Right lobe of liver (tissue), 6 donors: ENCODE measurements around the gene SH3D21. TPM values are rescaled to one million over a fixed set of nuclear protein-coding genes. Genes with fewer than 3 reads are reported as not detected.
A peak's percentile ranks its signal among the peaks of the same experiment; 100 is the strongest.

ENCODE experiments used
- ATAC-seq, 4 donors: fragments of 200-7000 bp; cut with Tn5 transposase; one replicate each; pipeline ENCODE4 v1.9.1; 2020; ENCODE audit warnings: mild to moderate bottlenecking in 4 of 4, moderate library complexity in 4 of 4
- DNase-seq, 3 donors: peaks; one replicate each; pipeline ENCODE4 v3.0.0-alpha.2; 2020
- H3K27ac ChIP-seq, 3 donors: fragments of 200-600 bp; one replicate each; pipeline ENCODE4 v1.8.0; 2022
- H3K27me3 ChIP-seq, 2 donors: fragments of 200-600 bp; one replicate each; pipeline ENCODE4 v1.8.0; 2022
- H3K36me3 ChIP-seq, 4 donors: fragments of 200-600 bp; sonication (generic) in 1 of 4; one replicate each; pipeline versions ENCODE4 v1.5.1 to v1.8.0; 2017 to 2022; ENCODE audit warnings: control low read depth in 1 of 4
- H3K4me1 ChIP-seq, 4 donors: fragments of 200-600 bp; sonication (generic) in 1 of 4; one replicate each; pipeline versions ENCODE4 v1.5.1 to v1.8.0; 2017 to 2022; ENCODE audit warnings: control low read depth in 1 of 4
- H3K4me3 ChIP-seq, 3 donors: fragments of 200-600 bp; one replicate each; pipeline ENCODE4 v1.8.0; 2022
- H3K9me3 ChIP-seq, 4 donors: fragments of 200-600 bp; sonication (generic) in 1 of 4; one replicate each; pipeline versions ENCODE4 v1.5.1 to v1.8.0; 2017 to 2022; ENCODE audit warnings: control low read depth in 1 of 4
- CTCF ChIP-seq, 4 donors: fragments of 200-600 bp in 3 of 4; fragments of 450-650 bp in 1 of 4; IDR thresholded peaks; one replicate each; pipeline versions ENCODE4 v1.5.1 to v1.8.0; 2016 to 2022; ENCODE audit warnings: antibody characterized with exemption in 4 of 4, mild to moderate bottlenecking in 2 of 4
- POLR2A ChIP-seq: fragments of 450-650 bp; IDR thresholded peaks from one replicate; pipeline ENCODE4 v1.6.1; 2017; ENCODE audit warnings: antibody characterized with exemption, mild to moderate bottlenecking
- WGBS: methylation state at CpG from one replicate; pipeline ENCODE4 v1.1.6; 2018; ENCODE audit warnings: low coverage, low lambda C conversion rate; ENCODE audit not compliant: insufficient coverage; ENCODE audit errors: missing lambda C conversion rate; 5-methylcytosine and 5-hydroxymethylcytosine counted together
- intact Hi-C, 2 donors: fragments of 100-400 bp; cut with DNase I; formaldehyde crosslinking; loops; one replicate each; pipeline versions ENCODE4 v1.11.2 to v1.14.1; 2022
- total RNA-seq, 6 experiments: library from RNA; depleted of rRNA in 2 of 6; stranded (reverse); fragments of >200 nt in 2 of 6; fragmentation: NEBNext Ultra II Directional in 3 of 6; extraction: Animal tissue kit (Norgen Biotek cat#: 25700) in 3 of 6; gene quantifications; one replicate each; pipeline versions ENCODE4 v1.1.0 to v1.2.4, GENCODE V29; 2016 to 2023
- donor health status: DM: no; HTN: yes; CAD: no.
- donor health status: DM: no; HTN: no; CAD: no.
- donor health status: DM: no; HTN: no; CAD: no.
- donor health status: DM: no; HTN: yes; CAD: no.
- donor health status: DM: no; HTN: yes; CAD: no.

SH3D21 gene
- total RNA-seq, 6 experiments from 2014 or later: 0.50 to 5.1 (median 1.2) TPM

- peak; percentile 15 to 64 (median 46) for ATAC-seq
- Histone ChIP-seq H3K4me3 (no peak overlapping the region), H3K4me1 (peaks cover 0 to 43% (median 17%) of the 10 kb centered on the region in 4 donors), H3K36me3 (no peaks in the 10 kb centered on the region), H3K27ac (peak overlapping the region; percentile 39 to 64 (median 63)), H3K27me3 (no peaks in the 10 kb centered on the region), H3K9me3 (no peaks in the 10 kb centered on the region)
- intact Hi-C loops: no loop called here
- no peak for TF ChIP-seq POLR2A
- no peak for TF ChIP-seq CTCF (IDR thresholded peaks at IDR 0.05)
- no peak for DNase-seq
- 27% methylated on average over 6 of the region's 6 CpGs for WGBS
Observed at GRCh38 chr1:36268981-36269380, 37.2 kb upstream of the SH3D21 start.

GRCh38 chr1:36269408-36269838 is 36.7 kb upstream of the SH3D21 start:
- WGBS: 8% methylated on average over 1 of the region's 2 CpGs
- peak; percentile 77 to 87 (median 84) for DNase-seq
- Histone ChIP-seq H3K4me3 (no peak overlapping the region), H3K36me3 (no peaks in the 10 kb centered on the region), H3K9me3 (no peaks in the 10 kb centered on the region), H3K27me3 (no peaks in the 10 kb centered on the region), H3K4me1 (peaks cover 0 to 43% (median 17%) of the 10 kb centered on the region in 4 donors), H3K27ac (peak overlapping the region in 2 of 3 donors; percentile 63 to 64)
- peak; percentile 90 to 92 (median 91) for ATAC-seq
- no peak for TF ChIP-seq CTCF (IDR thresholded peaks at IDR 0.05)
- intact Hi-C loops: no loop called here

GRCh38 chr1:36273024-36273423 is 33.1 kb upstream of the SH3D21 start:
- no peaks in the 10 kb centered on the region for H3K9me3 ChIP-seq
- H3K4me3 ChIP-seq: no peak overlapping the region
- ATAC-seq: no peak
- intact Hi-C loops: no loop called here
- no peak for DNase-seq
- H3K27ac ChIP-seq: no peak overlapping the region
- WGBS: 74% methylated on average over 5 of the region's 5 CpGs
- H3K27me3 ChIP-seq: no peaks in the 10 kb centered on the region
- TF ChIP-seq POLR2A: no peak
- no peak for TF ChIP-seq CTCF (IDR thresholded peaks at IDR 0.05)
- H3K36me3 ChIP-seq: no peaks in the 10 kb centered on the region
- peaks cover 0 to 36% (median 8%) of the 10 kb centered on the region in 4 donors for H3K4me1 ChIP-seq

GRCh38 chr1:36274201-36274600 is 32.0 kb upstream of the SH3D21 start:
- TF ChIP-seq POLR2A (no peak), CTCF (IDR thresholded peaks at IDR 0.05) (no peak)
- 75% methylated on average over 1 of the region's 1 CpG for WGBS
- intact Hi-C loops: no loop called here
- DNase-seq: no peak
- Histone ChIP-seq H3K36me3 (no peaks in the 10 kb centered on the region), H3K27me3 (no peaks in the 10 kb centered on the region), H3K4me1 (peaks cover 0 to 38% (median 10%) of the 10 kb centered on the region in 4 donors), H3K27ac (no peak overlapping the region), H3K4me3 (no peak overlapping the region), H3K9me3 (no peaks in the 10 kb centered on the region)
- no peak for ATAC-seq

- no peak for ATAC-seq
- Histone ChIP-seq H3K27ac (no peak overlapping the region), H3K9me3 (no peaks in the 10 kb centered on the region), H3K36me3 (no peaks in the 10 kb centered on the region), H3K4me1 (peaks cover 0 to 38% (median 14%) of the 10 kb centered on the region in 4 donors), H3K4me3 (no peak overlapping the region), H3K27me3 (no peaks in the 10 kb centered on the region)
- TF ChIP-seq POLR2A: no peak
- TF ChIP-seq CTCF (IDR thresholded peaks at IDR 0.05): no peak
- no peak for DNase-seq
- WGBS: 96% methylated on average over 6 of the region's 6 CpGs
- intact Hi-C loops: no loop called here
Observed at GRCh38 chr1:36276688-36277087, 29.5 kb upstream of the SH3D21 start.
